ENCODE measurements around the gene LTBR.

Gene LTBR

DNA sequence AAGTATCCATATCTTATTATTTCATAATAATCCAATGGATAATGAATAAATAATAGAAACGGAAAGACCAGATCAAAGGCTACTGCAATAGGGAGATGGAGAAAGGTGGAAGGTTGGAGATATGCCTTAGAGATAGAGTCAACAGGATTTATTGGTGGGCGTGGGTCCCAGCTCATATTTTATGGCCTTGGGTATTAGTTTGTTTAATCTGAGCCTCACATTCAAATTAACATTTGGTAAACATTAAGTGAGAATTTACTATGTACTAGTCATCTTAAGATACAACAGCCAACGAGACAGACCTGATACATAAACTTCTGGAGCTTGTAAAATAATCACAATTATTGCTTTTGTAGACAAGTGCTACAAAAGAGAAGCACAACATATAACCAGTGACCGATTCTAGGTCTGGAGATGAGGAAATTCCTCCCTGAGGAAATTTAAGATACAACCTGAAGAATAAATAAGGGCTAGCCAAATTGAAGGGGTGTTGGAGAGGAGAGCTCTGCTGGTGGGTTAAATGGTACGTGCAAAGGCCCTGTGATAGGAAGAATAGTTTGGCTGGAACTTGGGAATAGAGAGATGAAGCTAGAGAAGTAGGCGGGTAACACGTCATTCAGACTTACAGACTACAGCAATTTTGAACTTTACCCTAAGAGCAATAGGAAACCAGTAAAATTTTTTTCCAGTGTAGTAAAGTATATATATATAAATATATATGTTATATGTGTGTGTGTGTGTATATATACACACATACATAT, 16.1 kb downstream of the LTBR start:
- H3K4me3 ChIP-seq (ENCODE audit: low read length) = no peak overlapping the region
- TF ChIP-seq, protein P1, sequence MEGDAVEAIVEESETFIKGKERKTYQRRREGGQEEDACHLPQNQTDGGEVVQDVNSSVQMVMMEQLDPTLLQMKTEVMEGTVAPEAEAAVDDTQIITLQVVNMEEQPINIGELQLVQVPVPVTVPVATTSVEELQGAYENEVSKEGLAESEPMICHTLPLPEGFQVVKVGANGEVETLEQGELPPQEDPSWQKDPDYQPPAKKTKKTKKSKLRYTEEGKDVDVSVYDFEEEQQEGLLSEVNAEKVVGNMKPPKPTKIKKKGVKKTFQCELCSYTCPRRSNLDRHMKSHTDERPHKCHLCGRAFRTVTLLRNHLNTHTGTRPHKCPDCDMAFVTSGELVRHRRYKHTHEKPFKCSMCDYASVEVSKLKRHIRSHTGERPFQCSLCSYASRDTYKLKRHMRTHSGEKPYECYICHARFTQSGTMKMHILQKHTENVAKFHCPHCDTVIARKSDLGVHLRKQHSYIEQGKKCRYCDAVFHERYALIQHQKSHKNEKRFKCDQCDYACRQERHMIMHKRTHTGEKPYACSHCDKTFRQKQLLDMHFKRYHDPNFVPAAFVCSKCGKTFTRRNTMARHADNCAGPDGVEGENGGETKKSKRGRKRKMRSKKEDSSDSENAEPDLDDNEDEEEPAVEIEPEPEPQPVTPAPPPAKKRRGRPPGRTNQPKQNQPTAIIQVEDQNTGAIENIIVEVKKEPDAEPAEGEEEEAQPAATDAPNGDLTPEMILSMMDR (conservative IDR thresholded peaks at IDR 0.05; ENCODE audit: low read depth, low read length) = no peak
- DNase-seq (ENCODE audit: low read depth) = no peak

DNA sequence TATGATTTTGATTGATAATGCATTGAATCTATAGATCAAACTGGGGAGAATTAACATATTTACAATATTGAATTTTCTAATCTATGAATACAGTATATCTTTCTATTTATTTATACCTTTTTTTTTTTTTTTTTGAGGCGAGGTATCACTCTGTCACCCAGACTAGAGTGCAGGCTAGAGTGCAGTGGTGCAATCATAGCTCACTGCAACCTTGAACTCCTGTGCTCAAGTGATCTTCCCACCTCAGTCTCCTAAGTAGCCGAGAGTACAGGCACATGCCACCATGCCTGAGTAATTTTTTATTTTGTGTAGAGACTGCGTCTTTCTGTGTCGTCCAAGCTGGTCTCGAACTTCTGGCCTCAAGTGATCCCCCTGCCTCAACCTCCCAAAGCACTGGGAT, 20.4 kb downstream of the LTBR start:
- TF ChIP-seq, protein P1 (conservative IDR thresholded peaks at IDR 0.05; ENCODE audit: low read depth, low read length) = no peak
- DNase-seq (ENCODE audit: low read depth) = no peak
- H3K4me3 ChIP-seq (ENCODE audit: low read length) = no peak overlapping the region

DNA sequence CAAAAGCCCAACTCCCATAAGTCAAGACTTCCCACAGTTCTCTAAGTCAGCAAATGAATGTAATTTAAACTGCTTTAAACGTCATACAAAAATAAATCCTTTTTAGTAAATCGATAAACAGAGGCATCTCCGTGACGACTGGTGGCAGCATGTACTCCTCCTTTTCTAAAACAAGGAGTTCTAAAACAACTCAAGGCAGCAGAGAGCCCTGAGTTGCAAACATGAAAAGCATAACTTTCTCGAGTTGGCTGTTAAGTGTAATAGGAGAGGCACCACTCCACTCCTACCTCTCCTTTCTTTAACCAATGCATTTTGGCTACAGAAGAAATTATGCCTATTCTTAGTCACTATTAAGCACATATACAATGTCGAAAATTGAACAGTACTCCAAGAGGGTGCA, 22.0 kb downstream of the LTBR start:
- no peak for DNase-seq (ENCODE audit: low read depth)
- TF ChIP-seq, protein P1 (conservative IDR thresholded peaks at IDR 0.05; ENCODE audit: low read depth, low read length) = no peak
- H3K4me3 ChIP-seq (ENCODE audit: low read length) = no peak overlapping the region

DNA sequence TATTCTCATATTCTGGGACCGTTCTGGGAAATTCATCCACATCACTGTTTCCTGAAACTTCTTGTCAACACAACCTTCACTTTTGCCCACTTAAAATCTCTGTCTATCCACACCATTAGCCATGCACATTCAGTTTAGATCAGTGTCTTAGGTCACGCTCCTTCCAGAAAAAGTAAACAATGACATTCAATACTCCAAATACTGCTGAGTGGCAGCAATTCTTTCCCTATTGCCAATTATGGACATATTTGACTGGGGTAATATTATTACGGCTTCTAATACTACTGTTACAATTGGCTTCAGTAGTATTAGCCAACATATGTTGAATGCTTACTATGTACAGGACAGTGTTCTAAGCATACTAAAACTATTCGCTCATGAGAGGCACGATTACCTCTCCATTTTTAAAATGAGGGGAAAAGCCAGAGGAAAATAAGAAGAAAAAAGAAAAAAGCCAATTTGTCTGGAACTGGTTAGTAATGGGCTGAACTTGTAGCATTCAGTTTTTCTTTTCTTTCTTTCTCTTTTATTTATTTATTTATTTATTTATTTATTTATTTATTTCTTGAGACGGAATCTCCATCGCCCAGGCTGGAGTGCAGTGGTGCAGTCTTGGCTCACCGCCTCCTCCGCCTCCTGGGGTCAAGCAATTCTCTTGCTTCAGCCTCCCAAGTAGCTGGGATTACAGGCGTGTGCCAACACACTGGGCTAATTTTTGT, 23.4 kb downstream of the LTBR start:
- H3K4me3 ChIP-seq (ENCODE audit: low read length) = no peak overlapping the region
- no peak for DNase-seq (ENCODE audit: low read depth)
- TF ChIP-seq, protein P1 (conservative IDR thresholded peaks at IDR 0.05; ENCODE audit: low read depth, low read length) = no peak

DNA sequence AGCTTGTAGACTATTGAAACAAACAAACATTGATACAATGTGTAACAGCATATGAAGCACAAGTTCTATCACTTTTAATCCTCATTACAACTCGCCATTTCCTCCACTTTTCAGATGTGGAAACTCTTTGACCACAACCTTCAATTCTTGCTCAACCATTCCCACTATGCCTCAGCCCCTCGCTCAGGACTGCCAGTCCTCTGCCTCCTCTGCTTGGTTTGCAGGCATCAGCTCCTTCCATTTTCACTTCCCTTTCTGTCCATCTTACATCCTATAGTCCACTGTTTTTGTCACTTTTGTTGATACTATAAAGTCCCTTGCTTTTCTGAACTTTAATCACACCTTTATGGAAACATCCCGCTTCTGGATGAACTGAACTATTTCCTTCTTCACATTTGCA, 32.6 kb downstream of the LTBR start:
- no peak for DNase-seq (ENCODE audit: low read depth)
- H3K4me3 ChIP-seq (ENCODE audit: low read length) = no peak overlapping the region
- TF ChIP-seq, protein P1 (conservative IDR thresholded peaks at IDR 0.05; ENCODE audit: low read depth, low read length) = no peak

DNA sequence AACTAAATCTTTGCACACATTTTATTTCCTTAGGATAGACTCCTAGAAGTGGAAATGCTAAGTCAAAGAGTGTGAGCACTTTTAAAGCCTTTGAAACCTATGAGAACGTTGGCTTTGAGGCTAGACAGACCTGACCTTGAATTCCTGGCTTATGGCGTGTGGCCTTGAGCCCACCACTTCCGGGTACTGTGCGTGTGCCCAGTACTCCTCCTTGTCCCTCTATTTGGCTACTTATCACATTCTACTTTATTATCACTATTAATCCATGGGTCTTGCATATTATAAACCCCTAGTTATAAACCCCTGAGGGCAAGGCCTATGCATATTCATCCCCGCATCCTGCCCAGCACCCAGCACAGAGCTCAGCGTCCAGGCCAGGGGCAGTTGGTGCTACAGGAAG, 34.8 kb downstream of the LTBR start:
- no peak overlapping the region for H3K4me3 ChIP-seq (ENCODE audit: low read length)
- TF ChIP-seq, protein P1 (conservative IDR thresholded peaks at IDR 0.05; ENCODE audit: low read depth, low read length) = no peak
- DNase-seq (ENCODE audit: low read depth) = no peak

DNA sequence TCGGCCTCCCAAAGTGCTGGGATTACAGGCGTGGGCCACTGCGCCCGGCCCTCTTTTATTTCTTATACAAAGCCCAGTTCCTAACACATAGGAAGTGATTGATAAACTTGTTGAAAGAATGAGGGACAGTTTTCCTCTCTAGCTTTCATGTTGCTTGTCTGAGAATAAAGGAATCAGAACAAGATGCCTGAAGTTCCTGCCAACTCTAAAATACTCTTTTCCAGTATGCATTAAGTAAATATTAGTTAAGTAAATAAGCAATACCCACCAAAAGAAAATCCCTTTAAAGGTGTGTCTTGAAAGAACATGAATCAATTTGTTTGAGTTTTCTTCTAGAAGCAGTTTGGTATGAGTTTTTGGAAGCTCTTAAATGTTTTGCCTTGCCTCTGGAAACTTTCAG, 36.4 kb downstream of the LTBR start:
- TF ChIP-seq, protein P1 (conservative IDR thresholded peaks at IDR 0.05; ENCODE audit: low read depth, low read length) = no peak
- no peak for DNase-seq (ENCODE audit: low read depth)
- no peak overlapping the region for H3K4me3 ChIP-seq (ENCODE audit: low read length)
